ENCODE measurements around the gene PRSS23.

DNA sequence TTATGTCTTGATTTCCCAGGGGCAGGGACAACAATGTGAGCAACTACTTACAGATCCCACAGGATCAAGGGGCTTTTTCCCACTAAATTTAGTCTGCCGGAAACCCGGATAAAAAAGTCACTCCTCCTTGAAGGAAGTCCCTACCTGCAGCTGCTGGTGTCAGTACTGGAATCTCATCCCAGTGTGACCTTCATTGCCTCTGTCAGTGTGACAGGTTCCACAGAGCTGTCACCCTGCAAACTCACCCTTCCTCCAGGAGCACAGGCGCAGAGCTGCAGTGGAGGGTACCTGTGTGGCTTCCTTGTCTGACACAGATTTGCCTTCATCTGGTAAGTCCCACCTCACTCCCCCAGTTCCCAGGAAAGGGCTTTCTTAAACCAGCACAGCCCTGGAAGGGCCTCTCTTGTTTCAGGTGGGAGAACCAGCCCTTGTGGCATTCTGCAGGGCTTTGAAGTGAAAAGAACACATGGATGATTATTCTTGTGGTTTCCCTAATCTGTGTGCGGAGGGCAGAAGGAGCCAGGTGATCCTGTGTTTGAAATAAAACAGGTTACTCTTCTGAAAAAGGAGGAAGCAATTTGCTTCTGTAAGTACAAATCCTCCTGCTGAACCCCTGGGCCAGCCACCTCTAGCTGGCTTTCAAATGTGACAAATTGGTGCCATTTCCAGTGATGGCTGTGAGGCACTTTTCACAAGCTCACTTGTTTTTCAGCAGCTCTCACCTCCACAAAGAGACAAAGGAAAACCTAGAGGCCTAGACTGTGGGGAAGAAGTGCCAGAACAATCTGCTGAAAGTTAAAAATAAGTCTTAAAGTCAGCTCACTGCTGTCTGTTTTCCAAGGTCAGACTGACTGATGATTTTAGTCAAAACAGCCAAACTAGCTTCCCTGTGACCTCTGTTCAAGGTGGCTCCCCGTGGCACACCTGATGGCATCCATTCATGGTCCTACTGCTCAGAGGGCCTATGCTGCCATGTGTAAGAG is 9.2 kb upstream of the PRSS23 start:
- TF ChIP-seq, protein P1, sequence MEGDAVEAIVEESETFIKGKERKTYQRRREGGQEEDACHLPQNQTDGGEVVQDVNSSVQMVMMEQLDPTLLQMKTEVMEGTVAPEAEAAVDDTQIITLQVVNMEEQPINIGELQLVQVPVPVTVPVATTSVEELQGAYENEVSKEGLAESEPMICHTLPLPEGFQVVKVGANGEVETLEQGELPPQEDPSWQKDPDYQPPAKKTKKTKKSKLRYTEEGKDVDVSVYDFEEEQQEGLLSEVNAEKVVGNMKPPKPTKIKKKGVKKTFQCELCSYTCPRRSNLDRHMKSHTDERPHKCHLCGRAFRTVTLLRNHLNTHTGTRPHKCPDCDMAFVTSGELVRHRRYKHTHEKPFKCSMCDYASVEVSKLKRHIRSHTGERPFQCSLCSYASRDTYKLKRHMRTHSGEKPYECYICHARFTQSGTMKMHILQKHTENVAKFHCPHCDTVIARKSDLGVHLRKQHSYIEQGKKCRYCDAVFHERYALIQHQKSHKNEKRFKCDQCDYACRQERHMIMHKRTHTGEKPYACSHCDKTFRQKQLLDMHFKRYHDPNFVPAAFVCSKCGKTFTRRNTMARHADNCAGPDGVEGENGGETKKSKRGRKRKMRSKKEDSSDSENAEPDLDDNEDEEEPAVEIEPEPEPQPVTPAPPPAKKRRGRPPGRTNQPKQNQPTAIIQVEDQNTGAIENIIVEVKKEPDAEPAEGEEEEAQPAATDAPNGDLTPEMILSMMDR (IDR thresholded peaks at IDR 0.05), result no peak
- no peak for TF ChIP-seq POLR2A (IDR thresholded peaks at IDR 0.05)
